ENCODE measurements around the gene CPAMD8. TPM values are rescaled to one million over a fixed set of nuclear protein-coding genes. Genes with fewer than 3 reads are reported as not detected.

Gene CPAMD8
- total and polyA plus RNA-seq, 2 of the 8 experiments (the other 6 are each of a cell fraction or from before 2014, with no cell fraction given) = 6.1 to 9.2 TPM

DNA sequence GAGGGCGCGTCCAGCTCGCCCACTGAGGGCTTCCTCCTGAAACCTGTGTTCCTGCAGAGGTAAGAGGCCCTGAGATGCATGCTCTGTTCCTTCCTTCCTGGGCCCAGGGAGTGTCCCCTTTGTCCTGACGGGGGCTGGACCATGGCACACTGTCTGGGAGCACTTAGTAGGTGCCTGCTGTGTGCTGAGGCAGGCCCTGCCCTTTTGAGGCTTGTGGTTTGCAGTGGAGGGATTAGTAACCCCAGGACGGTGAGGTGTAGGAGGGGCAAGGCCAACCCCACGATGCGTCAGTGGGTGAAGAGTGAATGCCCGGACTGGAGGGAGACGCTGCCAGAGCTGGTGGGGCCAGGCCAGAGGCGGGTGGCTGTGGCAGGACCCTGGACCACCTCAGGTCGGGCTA is 149.0 kb downstream of the CPAMD8 start:
- no peak overlapping the region for H3K18ac ChIP-seq (ENCODE audit: extremely low read depth, low read length)
- no peaks in the 10 kb centered on the region; a peak in 2 of 7 replicates for H3K4me1 ChIP-seq (replicated peaks in 1 of 4; ENCODE audit: control insufficient read depth in 3 of 4, insufficient read depth in 4 of 4, low read length in 3 of 4)
- no peak overlapping the region for H3K23ac ChIP-seq (ENCODE audit: insufficient read length)
- H3K79me1 ChIP-seq (ENCODE audit: low read depth, low read length) = peaks cover 11% of the 10 kb centered on the region; the same call in 1 of the 2 replicates
- H3K36me3 ChIP-seq (ENCODE audit: control insufficient read depth in 2 of 4, insufficient read depth in 4 of 4, low read length in 3 of 4) = peaks cover 11 to 46% (median 37%) of the 10 kb centered on the region in 4 experiments
- no peaks in the 10 kb centered on the region for H3K27me3 ChIP-seq (replicated peaks in 1 of 4; ENCODE audit: control insufficient read depth in 3 of 4, extremely low read depth in 1 of 4, insufficient read depth in 3 of 4, low read length in 3 of 4)
- no peak overlapping the region for H3K14ac ChIP-seq (ENCODE audit: insufficient read length)
- no peak overlapping the region for H3K4me3 ChIP-seq (ENCODE audit: extremely low read depth in 1 of 4, insufficient read depth in 2 of 4, low read depth in 3 of 4, low read length in 4 of 4)
- H3K9ac ChIP-seq (replicated peaks in 1 of 4; ENCODE audit: extremely low read depth in 1 of 4, low read depth in 3 of 4, low read length in 3 of 4) = no peak overlapping the region
- TF ChIP-seq POLR2AphosphoS5 (IDR thresholded peaks at IDR 0.05; ENCODE audit: low read depth, low read length) (no peak), RBBP5 (IDR thresholded peaks at IDR 0.05; ENCODE audit: borderline replicate concordance, low read depth, low read length) (no peak), TBP (IDR thresholded peaks at IDR 0.05; ENCODE audit: low read depth, low read length) (no peak), CTBP2 (IDR thresholded peaks at IDR 0.05; ENCODE audit: borderline replicate concordance, insufficient read depth, insufficient read length, low read length) (no peak)
- TF ChIP-seq, protein P1, sequence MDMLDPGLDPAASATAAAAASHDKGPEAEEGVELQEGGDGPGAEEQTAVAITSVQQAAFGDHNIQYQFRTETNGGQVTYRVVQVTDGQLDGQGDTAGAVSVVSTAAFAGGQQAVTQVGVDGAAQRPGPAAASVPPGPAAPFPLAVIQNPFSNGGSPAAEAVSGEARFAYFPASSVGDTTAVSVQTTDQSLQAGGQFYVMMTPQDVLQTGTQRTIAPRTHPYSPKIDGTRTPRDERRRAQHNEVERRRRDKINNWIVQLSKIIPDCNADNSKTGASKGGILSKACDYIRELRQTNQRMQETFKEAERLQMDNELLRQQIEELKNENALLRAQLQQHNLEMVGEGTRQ (IDR thresholded peaks at IDR 0.05; ENCODE audit: low read length) = no peak
- DNase-seq (ENCODE audit: low read depth in 1 of 2, low spot score in 2 of 2) = no peak
- no peak overlapping the region for H3K4me2 ChIP-seq (ENCODE audit: insufficient read depth in 1 of 2, low read depth in 2 of 2, low read length in 2 of 2)
- no peak overlapping the region for H2BK15ac ChIP-seq (ENCODE audit: low read length)
- no peak for FAIRE-seq
- no peak overlapping the region for H4K8ac ChIP-seq (ENCODE audit: extremely low read depth, insufficient read depth, low read length)
- H3K79me2 ChIP-seq (ENCODE audit: control insufficient read depth in 1 of 2, insufficient read depth in 2 of 2, low read length in 2 of 2) = peaks cover 0 to 16% of the 10 kb centered on the region in 2 experiments; a peak in 2 of 4 replicates
- no peak overlapping the region for H2BK120ac ChIP-seq (replicated peaks; ENCODE audit: low read depth, low read length)
- no peak overlapping the region for H3K27ac ChIP-seq (ENCODE audit: low read depth, low read length)
- no peak overlapping the region for H3K4ac ChIP-seq (replicated peaks; ENCODE audit: insufficient read length, low read depth, low read length)
- no peak overlapping the region for H2AK5ac ChIP-seq (ENCODE audit: low read depth, low read length)
- H4K20me1 ChIP-seq (replicated peaks in 1 of 2; ENCODE audit: control insufficient read depth in 1 of 2, insufficient read depth in 2 of 2, low read length in 2 of 2) = peaks cover 0 to 11% of the 10 kb centered on the region in 2 experiments
- H2AFZ ChIP-seq (ENCODE audit: low read length) = no peak overlapping the region
- ChIA-PET POLR2A (ENCODE audit: partially characterized antibody) (no interaction called here), CTCF (ENCODE audit: partially characterized antibody) (interaction anchor here (0.5 to 1.9 kb wide), 3 partner anchors 41 to 145 kb away, joined by 3 to 6 read pairs (median 5); no protein-coding TSS in a partner anchor)
- no peak overlapping the region for H3K56ac ChIP-seq (replicated peaks; ENCODE audit: insufficient read length, low read depth, low read length)
- no peak overlapping the region for H2BK5ac ChIP-seq (ENCODE audit: low read depth, low read length)
- H2BK12ac ChIP-seq (ENCODE audit: low read depth, low read length) = no peak overlapping the region
- H4K5ac ChIP-seq (ENCODE audit: insufficient read length, low read depth, low read length) = no peak overlapping the region
- H3K23me2 ChIP-seq (ENCODE audit: low read depth, low read length) = peaks cover 6% of the 10 kb centered on the region; the same call in 1 of the 2 replicates
- H4K91ac ChIP-seq (replicated peaks; ENCODE audit: insufficient read length, low read length) = no peak overlapping the region
- no peak overlapping the region for H2BK20ac ChIP-seq (ENCODE audit: low read length)
- H3K9me3 ChIP-seq (ENCODE audit: insufficient read depth in 2 of 2, low read depth in 1 of 2, low read length in 1 of 2) = peaks cover 4 to 10% of the 10 kb centered on the region in 2 experiments
- 90% methylated on average over 11 of the region's 11 CpGs; no CpG with 5 or more reads in 1 of the 2 experiments for WGBS, 2 experiments (ENCODE audit: extremely low coverage in 1 of 2, insufficient coverage in 1 of 2, insufficient read length in 1 of 2, insufficient replicate concordance in 2 of 2, low coverage in 1 of 2, low lambda C conversion rate in 2 of 2, missing lambda C conversion rate in 1 of 2)

Data from H1 (cell line).